Hepatocyte (in vitro differentiated cells): ENCODE data around the gene TSPAN15. TPM values are rescaled to one million over a fixed set of nuclear protein-coding genes. Genes with fewer than 3 reads are reported as not detected.

Experiments
- DNase-seq: peaks from one replicate; pipeline ENCODE4 v3.0.0-alpha.2; 2016; ENCODE audit warnings: low spot score
- H2AFZ ChIP-seq: fragments of 200-600 bp; sonication (generic); 2 replicates; pipeline ENCODE4 v1.6.0; 2016; ENCODE audit warnings: antibody characterized with exemption, mild to moderate bottlenecking
- H3K27ac ChIP-seq: fragments of 200-600 bp; sonication (generic); 2 replicates; pipeline ENCODE4 v1.5.1; 2016; ENCODE audit warnings: mild to moderate bottlenecking
- H3K27me3 ChIP-seq: fragments of 200-600 bp; sonication (generic); 2 replicates; pipeline ENCODE4 v1.6.1; 2016
- H3K36me3 ChIP-seq: fragments of 200-600 bp; sonication (generic); replicated peaks from 2 replicates; pipeline ENCODE4 v1.5.1; 2016; ENCODE audit warnings: low read depth; ENCODE audit not compliant: insufficient read depth
- H3K4me1 ChIP-seq: fragments of 200-600 bp; sonication (generic); 2 replicates; pipeline ENCODE4 v1.5.1; 2016; ENCODE audit warnings: mild to moderate bottlenecking, moderate library complexity; ENCODE audit not compliant: insufficient read depth
- H3K4me2 ChIP-seq: fragments of 200-600 bp; sonication (generic); 2 replicates; pipeline ENCODE4 v1.6.0; 2016
- H3K4me3 ChIP-seq: fragments of 200-600 bp; sonication (generic); 2 replicates; pipeline ENCODE4 v1.5.1; 2016; ENCODE audit warnings: mild to moderate bottlenecking
- H3K79me2 ChIP-seq: fragments of 200-600 bp; sonication (generic); 2 replicates; pipeline ENCODE4 v1.6.0; 2017; ENCODE audit warnings: mild to moderate bottlenecking
- H3K9me2 ChIP-seq: fragments of 200-600 bp; sonication (generic); replicated peaks from 2 replicates; pipeline ENCODE4 v1.6.0; 2017; ENCODE audit warnings: mild to moderate bottlenecking; ENCODE audit not compliant: insufficient read depth
- H3K9me3 ChIP-seq: fragments of 200-600 bp; sonication (generic); 2 replicates; pipeline ENCODE4 v1.5.1; 2016; ENCODE audit warnings: low read depth, mild to moderate bottlenecking
- H4K20me1 ChIP-seq: fragments of 200-600 bp; sonication (generic); 2 replicates; pipeline ENCODE4 v1.6.0; 2016; ENCODE audit warnings: mild to moderate bottlenecking; ENCODE audit not compliant: insufficient read depth, poor library complexity, severe bottlenecking
- CTCF ChIP-seq: fragments of 200-600 bp; sonication (generic); IDR thresholded peaks from 2 replicates; pipeline ENCODE4 v1.5.1; 2016; ENCODE audit warnings: antibody characterized with exemption, mild to moderate bottlenecking; ENCODE audit not compliant: poor library complexity
- EZH2 ChIP-seq: fragments of 200-600 bp; sonication (generic); IDR thresholded peaks from 2 replicates; pipeline ENCODE4 v1.6.1; 2016; ENCODE audit warnings: antibody characterized with exemption, mild to moderate bottlenecking, borderline replicate concordance
- EZH2phosphoT487 ChIP-seq: fragments of 200-600 bp; sonication (generic); IDR thresholded peaks from one replicate; pipeline ENCODE4 v1.6.1; 2018; ENCODE audit warnings: antibody characterized with exemption, mild to moderate bottlenecking, low read depth, moderate library complexity; ENCODE audit not compliant: unreplicated experiment, severe bottlenecking
- WGBS: methylation state at CpG from one replicate; pipeline ENCODE4 v1.1.6; 2016; ENCODE audit warnings: low lambda C conversion rate; ENCODE audit errors: missing lambda C conversion rate; 5-methylcytosine and 5-hydroxymethylcytosine counted together
- polyA plus RNA-seq: library from polyadenylated mRNA; unstranded; fragments of >200 nt; fragmentation: Nextera tagmentation; extraction: Ambion mirVana; gene quantifications from 2 replicates; pipeline ENCODE4 v1.2.1, GENCODE V29; 2016
- total RNA-seq: library from RNA; depleted of rRNA; stranded (reverse); fragments of >200 nt; gene quantifications from 2 replicates; pipeline ENCODE4 v1.2.3, GENCODE V29; 2014

TSPAN15 gene
- total and polyA plus RNA-seq, 2 experiments from 2014 or later: 29.0 to 66.4 TPM

- DNase-seq: peak; percentile 16
- H3K9me3 ChIP-seq: no peaks in the 10 kb centered on the region
- peak overlapping the region; percentile 20 for H2AFZ ChIP-seq
- no peaks in the 10 kb centered on the region for H4K20me1 ChIP-seq
- no peak overlapping the region for H3K4me3 ChIP-seq
- H3K9me2 ChIP-seq: no peaks in the 10 kb centered on the region
- peak overlapping the region; percentile 72 for H3K4me2 ChIP-seq
- H3K79me2 ChIP-seq: no peaks in the 10 kb centered on the region
- H3K36me3 ChIP-seq: no peaks in the 10 kb centered on the region
- no peaks in the 10 kb centered on the region for H3K27me3 ChIP-seq
- no peaks in the 10 kb centered on the region for H3K4me1 ChIP-seq
- TF ChIP-seq EZH2 (no peak), CTCF (no peak), EZH2phosphoT487 (no peak)
- H3K27ac ChIP-seq: no peak overlapping the region
- 77% methylated on average over 19 of the region's 19 CpGs for WGBS
Observed at GRCh38 chr10:69506834-69507713, 55.8 kb downstream of the TSPAN15 start.

DNA sequence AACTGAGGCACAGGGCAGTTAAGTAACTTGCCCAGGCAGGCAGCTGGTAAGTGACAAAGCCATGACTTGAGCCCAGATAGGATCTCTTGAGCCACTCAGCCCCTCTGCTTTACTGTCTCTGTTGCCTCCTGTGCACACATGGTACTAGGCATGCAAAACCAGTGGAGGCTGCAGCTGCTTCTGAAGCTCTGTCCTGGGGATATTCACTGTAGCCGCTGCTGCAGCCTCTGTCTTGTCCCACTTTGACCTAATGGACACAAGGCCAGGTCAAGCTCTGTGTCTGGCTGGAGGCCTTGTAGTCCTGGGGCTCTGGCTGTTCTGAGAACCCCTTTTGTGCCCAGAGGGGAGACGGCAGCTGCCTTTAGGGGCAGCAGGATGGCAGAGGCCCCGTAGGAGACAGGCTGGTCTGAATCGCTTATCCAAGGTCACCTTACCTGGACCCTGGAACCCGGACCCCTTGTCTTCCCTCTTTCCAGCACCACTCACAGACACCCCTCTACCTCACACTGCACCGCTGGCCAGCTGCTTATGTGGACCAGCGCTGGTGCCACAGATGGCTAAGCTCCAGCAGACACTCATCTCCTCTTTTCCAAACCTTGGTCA is 57.6 kb downstream of the TSPAN15 start:
- peak; percentile 2 for DNase-seq
- no peak overlapping the region for H2AFZ ChIP-seq
- no peaks in the 10 kb centered on the region for H3K79me2 ChIP-seq
- no peaks in the 10 kb centered on the region for H3K9me3 ChIP-seq
- no peak overlapping the region for H3K4me2 ChIP-seq
- H3K27me3 ChIP-seq: no peaks in the 10 kb centered on the region
- H4K20me1 ChIP-seq: no peaks in the 10 kb centered on the region
- no peak overlapping the region for H3K4me3 ChIP-seq
- H3K4me1 ChIP-seq: no peaks in the 10 kb centered on the region
- no peak overlapping the region for H3K27ac ChIP-seq
- TF ChIP-seq EZH2 (no peak), EZH2phosphoT487 (no peak), CTCF (no peak)
- WGBS: 93% methylated on average over 7 of the region's 7 CpGs
- H3K36me3 ChIP-seq: no peaks in the 10 kb centered on the region
- H3K9me2 ChIP-seq: no peaks in the 10 kb centered on the region

GRCh38 chr10:69512901-69513300 is 61.6 kb downstream of the TSPAN15 start:
- Histone ChIP-seq H3K9me2 (no peaks in the 10 kb centered on the region), H3K9me3 (no peaks in the 10 kb centered on the region), H3K36me3 (no peaks in the 10 kb centered on the region), H3K27me3 (no peaks in the 10 kb centered on the region), H3K4me3 (no peak overlapping the region), H3K79me2 (no peaks in the 10 kb centered on the region), H4K20me1 (no peaks in the 10 kb centered on the region), H3K4me2 (no peak overlapping the region), H2AFZ (no peak overlapping the region), H3K4me1 (no peaks in the 10 kb centered on the region), H3K27ac (no peak overlapping the region)
- TF ChIP-seq EZH2phosphoT487: no peak
- no peak for TF ChIP-seq EZH2
- no peak for TF ChIP-seq CTCF
- no peak for DNase-seq
- WGBS: 71% methylated on average over 2 of the region's 2 CpGs
